ENCODE data around the gene TMEM120B. TPM values are rescaled to one million over a fixed set of nuclear protein-coding genes. Genes with fewer than 3 reads are reported as not detected.

The TMEM120B gene
- total and polyA plus RNA-seq, 4 donors = 3.9 to 17.7 (median 8.1) TPM

DNA sequence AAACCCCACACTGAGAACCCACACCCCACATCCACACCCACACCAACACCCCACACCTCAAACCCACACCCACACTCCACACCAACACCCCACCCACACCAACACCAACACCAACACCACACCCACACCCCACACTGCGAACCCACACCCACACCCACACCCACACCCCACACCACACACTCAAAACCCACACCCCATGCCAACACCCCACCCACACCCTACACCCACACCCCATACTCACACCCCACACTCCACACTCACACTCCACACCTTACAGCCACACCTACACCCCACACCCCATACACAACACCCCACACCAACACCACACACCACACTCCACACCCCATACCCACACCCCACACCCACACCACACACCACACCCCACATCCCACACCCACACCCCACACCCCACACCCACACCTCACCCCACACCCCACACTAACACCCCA is 38.0 kb downstream of the TMEM120B start:
- TF ChIP-seq, protein P1, sequence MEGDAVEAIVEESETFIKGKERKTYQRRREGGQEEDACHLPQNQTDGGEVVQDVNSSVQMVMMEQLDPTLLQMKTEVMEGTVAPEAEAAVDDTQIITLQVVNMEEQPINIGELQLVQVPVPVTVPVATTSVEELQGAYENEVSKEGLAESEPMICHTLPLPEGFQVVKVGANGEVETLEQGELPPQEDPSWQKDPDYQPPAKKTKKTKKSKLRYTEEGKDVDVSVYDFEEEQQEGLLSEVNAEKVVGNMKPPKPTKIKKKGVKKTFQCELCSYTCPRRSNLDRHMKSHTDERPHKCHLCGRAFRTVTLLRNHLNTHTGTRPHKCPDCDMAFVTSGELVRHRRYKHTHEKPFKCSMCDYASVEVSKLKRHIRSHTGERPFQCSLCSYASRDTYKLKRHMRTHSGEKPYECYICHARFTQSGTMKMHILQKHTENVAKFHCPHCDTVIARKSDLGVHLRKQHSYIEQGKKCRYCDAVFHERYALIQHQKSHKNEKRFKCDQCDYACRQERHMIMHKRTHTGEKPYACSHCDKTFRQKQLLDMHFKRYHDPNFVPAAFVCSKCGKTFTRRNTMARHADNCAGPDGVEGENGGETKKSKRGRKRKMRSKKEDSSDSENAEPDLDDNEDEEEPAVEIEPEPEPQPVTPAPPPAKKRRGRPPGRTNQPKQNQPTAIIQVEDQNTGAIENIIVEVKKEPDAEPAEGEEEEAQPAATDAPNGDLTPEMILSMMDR (IDR thresholded peaks at IDR 0.05; ENCODE audit: control extremely low read depth, extremely low read depth) = no peak
- Histone ChIP-seq H3K4me1 (ENCODE audit: control insufficient read depth in 5 of 5, insufficient read depth in 5 of 5, low read length in 5 of 5) (peaks cover 0 to 12% (median 0%) of the 10 kb centered on the region in 5 donors), H3K9ac (ENCODE audit: insufficient read depth in 1 of 2, low read length in 2 of 2) (no peak overlapping the region), H3K27ac (ENCODE audit: low read depth in 1 of 2, low read length in 1 of 2) (no peak overlapping the region), H3K4me3 (no peak overlapping the region), H3K9me3 (ENCODE audit: control insufficient read depth in 4 of 4, insufficient read depth in 3 of 4, low read length in 3 of 4) (no peaks in the 10 kb centered on the region), H3K27me3 (ENCODE audit: control insufficient read depth in 3 of 3, insufficient read depth in 3 of 3, low read length in 2 of 3) (no peaks in the 10 kb centered on the region), H3K36me3 (ENCODE audit: control insufficient read depth in 4 of 4, insufficient read depth in 4 of 4, low read length in 4 of 4) (peaks cover 4 to 9% (median 8%) of the 10 kb centered on the region in 4 donors)
- DNase-seq = no peak
- WGBS, 2 donors = 0 to 100% methylated on average over 1 of the region's 1 CpG
- ATAC-seq (ENCODE audit: insufficient read depth, low FRiP score) = no peak

DNA sequence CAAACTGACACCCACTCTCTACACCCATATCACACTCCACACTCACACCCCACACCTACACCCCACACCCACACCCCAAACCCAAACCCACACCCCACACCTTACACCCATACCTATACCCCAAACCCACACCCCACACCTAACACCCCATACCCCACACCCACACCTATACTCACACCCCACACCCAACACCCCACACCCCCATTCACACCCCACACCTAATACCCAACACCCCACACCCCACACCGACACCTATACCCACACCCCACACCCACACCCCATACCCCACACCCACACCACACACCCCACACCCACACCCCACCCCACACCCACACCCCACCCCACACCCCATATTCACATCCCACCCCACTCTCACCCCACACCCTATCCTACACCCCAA is 38.5 kb downstream of the TMEM120B start:
- no peak for DNase-seq

DNA sequence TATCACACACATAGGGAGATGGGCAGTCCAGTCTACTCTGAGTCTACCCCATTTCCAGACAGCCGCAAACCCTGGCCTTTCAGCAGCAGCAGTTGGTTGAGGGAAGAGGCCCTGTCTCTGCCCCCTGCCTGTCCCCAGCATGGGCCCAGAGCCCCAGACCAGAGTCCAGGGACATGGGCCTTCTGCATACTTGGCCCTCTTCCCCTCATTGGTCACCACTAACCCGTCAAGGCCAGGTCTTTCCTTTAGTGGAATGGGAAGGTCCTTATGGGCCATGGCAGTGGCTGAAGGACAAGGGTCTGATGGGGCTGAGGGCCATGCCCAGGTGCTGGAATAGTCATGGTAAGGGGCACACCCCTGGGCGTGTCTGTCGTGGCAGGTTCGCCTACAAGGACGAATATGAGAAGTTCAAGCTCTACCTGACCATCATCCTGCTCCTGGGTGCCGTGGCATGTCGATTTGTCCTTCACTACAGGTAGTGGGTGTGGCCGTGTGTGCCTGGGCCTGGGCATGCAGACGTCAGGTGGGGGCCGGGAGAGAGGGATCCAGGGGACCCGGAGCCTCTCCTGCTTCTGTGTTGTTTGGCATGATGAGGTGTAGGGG is 39.3 kb downstream of the TMEM120B start:
- 95 to 97% methylated on average over 12 of the region's 12 CpGs for WGBS, 2 donors
- H3K27me3 ChIP-seq (ENCODE audit: control insufficient read depth in 3 of 3, insufficient read depth in 3 of 3, low read length in 2 of 3) = no peaks in the 10 kb centered on the region
- DNase-seq (no peak), ATAC-seq (ENCODE audit: insufficient read depth, low FRiP score) (no peak)
- H3K36me3 ChIP-seq (ENCODE audit: control insufficient read depth in 4 of 4, insufficient read depth in 4 of 4, low read length in 4 of 4) = peaks cover 4 to 9% (median 8%) of the 10 kb centered on the region in 4 donors
- no peak overlapping the region for H3K27ac ChIP-seq (ENCODE audit: low read depth in 1 of 2, low read length in 1 of 2)
- no peak overlapping the region for H3K4me3 ChIP-seq
- TF ChIP-seq, protein P1 (IDR thresholded peaks at IDR 0.05; ENCODE audit: control extremely low read depth, extremely low read depth) = no peak
- peaks cover 0 to 12% (median 0%) of the 10 kb centered on the region in 5 donors for H3K4me1 ChIP-seq (ENCODE audit: control insufficient read depth in 5 of 5, insufficient read depth in 5 of 5, low read length in 5 of 5)
- H3K9me3 ChIP-seq (ENCODE audit: control insufficient read depth in 4 of 4, insufficient read depth in 3 of 4, low read length in 3 of 4) = no peaks in the 10 kb centered on the region
- no peak overlapping the region for H3K9ac ChIP-seq (ENCODE audit: insufficient read depth in 1 of 2, low read length in 2 of 2)

More for the DNA sequence above, 38.5 kb downstream of the TMEM120B start:
- Histone ChIP-seq H3K4me1 (ENCODE audit: control insufficient read depth in 5 of 5, insufficient read depth in 5 of 5, low read length in 5 of 5) (peaks cover 0 to 12% (median 0%) of the 10 kb centered on the region in 5 donors), H3K27me3 (ENCODE audit: control insufficient read depth in 3 of 3, insufficient read depth in 3 of 3, low read length in 2 of 3) (no peaks in the 10 kb centered on the region), H3K9me3 (ENCODE audit: control insufficient read depth in 4 of 4, insufficient read depth in 3 of 4, low read length in 3 of 4) (no peaks in the 10 kb centered on the region), H3K36me3 (ENCODE audit: control insufficient read depth in 4 of 4, insufficient read depth in 4 of 4, low read length in 4 of 4) (peaks cover 4 to 9% (median 8%) of the 10 kb centered on the region in 4 donors), H3K27ac (ENCODE audit: low read depth in 1 of 2, low read length in 1 of 2) (no peak overlapping the region), H3K9ac (ENCODE audit: insufficient read depth in 1 of 2, low read length in 2 of 2) (no peak overlapping the region), H3K4me3 (no peak overlapping the region)
- TF ChIP-seq, protein P1 (IDR thresholded peaks at IDR 0.05; ENCODE audit: control extremely low read depth, extremely low read depth) = no peak
- 100% methylated on average over 1 of the region's 1 CpG for WGBS, 2 donors
- no peak for ATAC-seq (ENCODE audit: insufficient read depth, low FRiP score)
